GM18519 (cell line): ENCODE measurements around the gene DCDC2.
"Not testable (repeated sequence)": the region's sequence is repeated elsewhere in the genome, so short reads cannot be mapped to it uniquely, and the experiment has no call there.

Experiments
- ATAC-seq: cut with Tn5 transposase; IDR thresholded peaks from one replicate; pipeline ENCODE4 v1.9.1; 2021; ENCODE audit warnings: mild to moderate bottlenecking, moderate library complexity; ENCODE audit not compliant: unreplicated experiment, low FRiP score

The DCDC2 gene

DNA sequence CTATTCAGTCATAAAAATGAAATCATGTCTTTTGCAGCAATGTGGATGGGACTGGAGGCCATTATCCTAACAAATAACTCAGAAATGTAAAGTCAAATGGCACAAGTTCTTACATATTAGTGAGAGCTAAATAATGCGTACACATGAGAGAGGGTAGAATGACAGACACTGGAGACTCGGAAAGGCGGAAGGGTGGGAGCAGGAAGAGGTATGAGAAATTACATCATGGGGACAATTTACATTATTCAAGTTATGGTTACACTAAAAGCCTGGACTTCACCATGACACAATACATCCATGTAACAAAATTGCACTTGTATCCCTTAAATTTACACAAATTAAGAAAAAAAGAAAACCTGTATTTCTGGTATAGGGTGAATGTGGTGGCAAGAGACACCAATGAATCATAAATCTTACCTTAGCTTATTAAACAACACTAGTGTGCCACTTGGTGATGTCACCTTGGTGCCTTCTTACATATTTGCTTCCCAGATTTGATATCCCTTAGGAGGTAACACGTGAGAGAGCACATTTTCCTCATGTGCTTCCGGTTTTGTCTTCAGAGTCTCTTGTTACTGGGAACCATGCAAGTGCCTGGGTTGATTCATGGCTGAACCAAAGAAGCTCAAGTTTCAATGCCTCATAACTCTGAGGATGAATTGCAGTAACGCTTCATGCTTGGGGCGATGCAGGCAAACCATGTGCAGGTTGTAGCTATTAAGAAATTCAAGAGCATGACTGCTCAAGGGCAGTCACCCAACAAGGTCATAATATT, 84.6 kb downstream of the DCDC2 start:
- no peak for ATAC-seq

GRCh38 chr6:24272553-24272952, 85.3 kb downstream of the DCDC2 start:
- ATAC-seq = no peak

DNA sequence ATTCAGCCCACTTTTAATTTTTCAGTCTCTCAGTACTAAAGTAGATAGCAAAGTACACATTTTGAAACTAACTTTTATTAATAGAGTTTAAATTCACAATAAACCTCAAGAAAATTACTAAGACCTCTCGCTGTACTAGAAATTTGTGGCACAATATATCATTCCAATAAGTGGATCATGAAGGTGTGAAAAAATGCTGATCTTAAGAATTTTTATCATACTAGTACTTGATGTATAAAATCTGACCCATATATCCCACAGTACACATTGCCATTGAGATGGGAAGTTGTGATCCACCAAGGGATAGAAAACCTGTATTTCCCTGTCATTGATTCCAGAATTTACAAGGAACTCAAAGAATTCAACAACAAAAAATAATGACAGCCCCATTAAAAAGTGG, 85.7 kb downstream of the DCDC2 start:
- ATAC-seq = no peak

GRCh38 chr6:24270011-24270410, 87.8 kb downstream of the DCDC2 start:
- no peak for ATAC-seq

DNA sequence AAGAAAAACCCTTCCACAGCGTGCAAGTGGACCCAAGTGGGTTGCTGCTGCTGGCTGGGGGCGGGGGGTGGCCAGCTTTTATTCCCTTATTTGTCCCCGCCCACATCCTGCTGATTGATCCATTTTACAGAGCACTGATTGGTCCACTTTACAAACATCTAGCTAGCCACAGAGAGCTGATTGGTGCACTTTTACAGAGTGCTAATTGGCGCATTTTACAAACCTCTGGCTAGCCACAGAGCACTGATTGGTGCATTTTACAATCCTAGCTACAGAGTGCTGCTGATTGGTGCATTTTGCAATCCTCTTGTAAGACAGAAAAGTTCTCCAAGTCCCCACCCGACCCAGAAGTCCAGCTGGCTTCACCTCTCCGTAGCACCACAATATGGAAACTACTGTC, 99.6 kb downstream of the DCDC2 start:
- ATAC-seq = not testable (repeated sequence)

DNA sequence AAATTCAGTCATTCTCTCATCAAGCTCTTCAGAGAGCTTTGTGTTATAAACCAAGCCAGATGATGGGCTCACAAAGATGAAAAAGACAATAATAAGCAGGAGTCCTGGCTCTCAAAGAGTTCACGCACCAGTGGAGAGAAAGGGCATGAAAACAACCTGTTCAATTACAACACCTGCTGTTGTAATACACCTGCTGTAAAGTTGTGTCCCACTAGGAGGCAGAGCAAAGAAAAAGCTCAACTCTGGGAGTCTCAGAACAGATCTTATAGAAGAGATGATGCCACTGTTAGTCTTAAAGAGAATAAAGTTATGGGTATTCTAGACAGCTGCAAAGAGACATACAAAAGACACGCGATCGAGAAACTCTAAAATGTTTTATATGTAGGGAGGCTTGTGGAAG, 100.6 kb downstream of the DCDC2 start:
- ATAC-seq = no peak

- ATAC-seq = peak; percentile 90
These were observed 102.2 kb downstream of the DCDC2 start for GRCh38 chr6:24255676-24256075.

GRCh38 chr6:24253360-24253759, 104.5 kb downstream of the DCDC2 start:
- no peak for ATAC-seq

DNA sequence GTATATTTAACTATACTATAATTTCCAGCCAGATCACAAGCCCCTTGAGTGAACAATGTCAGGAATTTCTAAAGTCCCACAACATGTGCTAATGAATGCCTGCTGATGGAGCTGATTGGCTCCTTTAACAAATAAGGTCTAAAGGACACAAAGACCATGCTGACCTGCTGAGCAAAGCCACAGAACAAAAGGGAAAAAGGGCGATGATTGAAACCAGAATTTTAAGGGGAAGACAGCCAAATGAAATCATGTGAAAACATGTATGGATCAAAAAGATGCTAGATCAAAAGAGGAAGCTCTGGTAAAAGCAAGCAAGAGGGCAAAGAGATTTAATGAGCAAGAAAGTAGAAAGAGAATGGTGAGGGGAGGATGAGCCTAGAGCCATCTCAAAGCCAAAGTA, 105.6 kb downstream of the DCDC2 start:
- no peak for ATAC-seq

- no peak for ATAC-seq
These were observed 106.5 kb downstream of the DCDC2 start for GRCh38 chr6:24251339-24251738.

GRCh38 chr6:24249926-24250325, 107.9 kb downstream of the DCDC2 start:
- ATAC-seq = no peak

DNA sequence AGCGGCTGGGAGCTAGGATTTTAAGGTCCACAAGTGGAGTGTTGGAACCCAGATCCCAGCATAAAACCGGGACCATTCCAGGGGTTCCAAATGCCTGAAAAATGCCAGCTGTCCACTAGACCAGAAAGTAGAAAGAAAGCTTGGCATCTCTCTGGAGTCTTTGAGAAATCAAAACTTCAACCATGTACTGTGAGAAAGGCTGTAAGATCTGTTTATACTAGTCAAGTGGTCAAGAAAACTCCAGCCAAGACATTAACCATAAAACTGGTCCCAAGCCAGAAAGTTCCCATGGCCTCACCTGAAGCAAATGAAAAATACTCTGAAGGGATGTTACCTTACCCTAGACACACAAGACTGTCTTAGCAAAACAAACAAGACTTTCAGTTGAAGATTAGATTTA, 112.6 kb downstream of the DCDC2 start:
- ATAC-seq = no peak

GRCh38 chr6:24242924-24243323, 114.9 kb downstream of the DCDC2 start:
- no peak for ATAC-seq

GRCh38 chr6:24241779-24242178, 116.1 kb downstream of the DCDC2 start:
- ATAC-seq = not testable (repeated sequence)

DNA sequence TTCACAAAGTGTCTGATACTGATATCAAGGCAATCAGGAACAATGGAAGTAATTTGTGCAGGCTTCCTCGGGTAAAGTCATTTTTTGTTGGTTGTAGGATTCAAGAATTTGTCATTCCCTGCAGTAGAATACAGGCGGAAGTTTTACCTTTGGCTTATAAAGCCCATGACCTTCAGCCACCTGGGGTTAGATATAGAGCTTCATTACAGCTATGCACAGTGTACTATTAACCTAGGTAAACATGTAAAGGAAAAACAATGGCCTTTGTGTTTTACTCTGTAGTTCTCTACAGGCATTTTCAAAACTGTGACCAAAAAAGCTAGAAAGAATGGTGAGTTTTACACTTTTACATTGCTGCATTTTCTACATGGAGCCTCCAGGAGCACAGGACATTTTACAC, 116.9 kb downstream of the DCDC2 start:
- no peak for ATAC-seq

DNA sequence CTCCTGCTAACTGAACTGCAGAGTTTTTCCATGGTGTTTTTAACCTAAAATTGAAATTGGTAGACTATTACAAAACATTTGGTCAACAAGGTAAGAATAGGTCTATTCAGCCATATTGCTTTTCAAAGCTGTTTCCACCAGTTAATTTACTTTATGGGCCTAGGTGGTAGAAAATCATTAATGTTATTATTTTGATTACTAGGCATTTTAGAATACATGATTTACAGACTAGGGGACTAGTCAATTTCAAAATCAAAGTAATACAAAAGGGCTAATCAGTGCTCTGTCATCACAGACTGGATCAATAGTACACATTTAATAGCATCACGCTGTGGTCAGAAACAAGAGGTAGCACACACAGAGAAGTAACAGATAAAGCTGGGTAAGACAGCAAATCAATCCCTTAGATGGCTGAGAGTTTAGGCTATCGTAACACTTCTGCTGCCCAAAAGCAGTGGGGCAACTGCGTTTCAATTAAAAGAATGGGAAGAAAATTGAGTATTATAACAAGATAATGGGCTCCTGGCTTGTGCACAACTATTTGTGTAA, 117.4 kb downstream of the DCDC2 start:
- no peak for ATAC-seq

GRCh38 chr6:24238700-24239099, 119.2 kb downstream of the DCDC2 start:
- ATAC-seq = no peak

GRCh38 chr6:24236779-24237178, 121.1 kb downstream of the DCDC2 start:
- ATAC-seq = not testable (repeated sequence)

- no peak for ATAC-seq
These were observed 123.9 kb downstream of the DCDC2 start for GRCh38 chr6:24233813-24234442.

DNA sequence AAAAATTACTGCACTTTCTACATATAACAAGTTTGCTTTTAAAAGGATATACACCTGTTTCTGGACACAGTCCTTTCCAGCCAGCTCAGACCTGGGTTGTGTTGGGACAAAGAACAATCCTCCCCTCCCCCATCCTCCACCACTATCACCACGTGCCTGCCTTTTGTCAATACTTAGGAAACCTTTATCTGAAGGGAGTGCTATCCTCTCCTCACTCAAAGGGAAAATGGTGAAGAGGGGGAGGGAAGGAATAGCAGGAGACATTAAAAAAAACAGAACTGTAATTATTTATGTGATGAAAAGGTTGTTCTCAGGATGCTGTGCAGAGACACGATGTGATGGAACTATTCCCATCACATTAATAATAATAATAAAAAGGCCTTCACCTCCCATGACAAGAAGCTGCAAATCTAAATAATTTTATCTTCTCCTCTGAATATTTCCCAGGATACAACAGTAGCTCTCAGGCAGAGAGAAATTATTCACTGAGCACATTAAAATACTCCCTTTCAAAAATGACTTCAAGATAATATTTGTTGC, 126.4 kb downstream of the DCDC2 start:
- ATAC-seq = no peak

DNA sequence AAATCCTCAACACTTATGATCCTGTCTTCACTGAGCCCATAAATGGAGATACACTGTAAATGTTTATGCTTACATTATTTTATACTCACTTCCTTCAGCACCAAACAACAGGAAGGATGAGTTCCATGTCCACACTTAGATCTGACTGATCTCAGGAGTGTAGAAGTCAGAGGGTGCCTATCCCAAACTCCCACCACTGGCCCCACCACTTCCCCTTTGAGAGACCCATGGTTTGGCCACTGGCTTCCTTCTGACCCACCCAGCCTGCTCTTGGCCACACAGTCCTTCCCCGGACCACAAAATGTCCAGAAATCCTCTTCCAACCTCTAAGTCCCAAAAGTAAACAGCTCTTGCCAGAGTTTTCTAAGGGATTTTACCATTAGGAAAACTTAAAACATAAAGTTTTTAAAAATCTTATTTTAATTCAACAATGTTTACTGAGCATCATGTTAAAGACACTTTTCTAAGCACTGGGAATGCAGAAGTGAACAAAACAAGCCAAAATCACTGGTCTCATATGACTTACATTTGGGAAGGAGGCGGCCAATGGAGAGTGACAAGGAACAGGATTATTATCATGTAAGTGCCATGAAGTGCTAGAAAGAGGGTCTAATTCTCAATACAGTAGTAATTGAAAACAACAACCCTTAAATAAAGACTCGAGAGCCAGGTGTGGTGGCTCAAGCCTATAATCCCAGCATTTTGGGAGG, 128.0 kb downstream of the DCDC2 start:
- no peak for ATAC-seq
